Activated CD4-positive, alpha-beta memory T cell treated with anti-CD3 and anti-CD28 coated beads, Interleukin-2, amount 10 ng/mL, durations not matched to agents 7 days and 5 days (primary cell): ENCODE data around the gene QSOX2. TPM values are rescaled to one million over a fixed set of nuclear protein-coding genes. Genes with fewer than 3 reads are reported as not detected.
A peak's percentile ranks its signal among the peaks of the same experiment; 100 is the strongest.

ENCODE experiments used
- CTCF ChIA-PET: fragments of 350-600 bp; sonication (Branson Sonifier 250); formaldehyde crosslinking; loops from one replicate; lab custom pipeline; 2021; ENCODE audit warnings: antibody characterized with exemption, inconsistent platforms; lab: Charles Lee
- POLR2A ChIA-PET: fragments of 350-600 bp; sonication (Branson Sonifier 250); formaldehyde crosslinking; loops from one replicate; lab custom pipeline; 2021; ENCODE audit warnings: antibody characterized with exemption; lab: Charles Lee
- DNase-seq: peaks from one replicate; pipeline ENCODE4 v3.0.0-alpha.2; 2020
- H3K27ac Mint-ChIP-seq: one replicate; pipeline ENCODE4 v1.8.0; 2021; ENCODE audit warnings: mild to moderate bottlenecking, mixed read lengths
- H3K27me3 Mint-ChIP-seq: one replicate; pipeline ENCODE4 v1.8.0; 2021; ENCODE audit warnings: mixed read lengths
- H3K36me3 Mint-ChIP-seq: one replicate; pipeline ENCODE4 v1.8.0; 2021; ENCODE audit warnings: low read depth, mixed read lengths
- H3K4me1 Mint-ChIP-seq: one replicate; pipeline ENCODE4 v1.8.0; 2021; ENCODE audit warnings: mixed read lengths
- H3K4me3 Mint-ChIP-seq: one replicate; pipeline ENCODE4 v1.8.0; 2021; ENCODE audit warnings: mild to moderate bottlenecking, mixed read lengths
- H3K9me3 Mint-ChIP-seq: one replicate; pipeline ENCODE4 v1.8.0; 2021; ENCODE audit warnings: mixed read lengths
- total RNA-seq, 2 experiments: library from RNA; stranded (reverse); gene quantifications; one replicate each; pipeline ENCODE4 v1.2.3, GENCODE V29; 2021

Gene QSOX2, protein sequence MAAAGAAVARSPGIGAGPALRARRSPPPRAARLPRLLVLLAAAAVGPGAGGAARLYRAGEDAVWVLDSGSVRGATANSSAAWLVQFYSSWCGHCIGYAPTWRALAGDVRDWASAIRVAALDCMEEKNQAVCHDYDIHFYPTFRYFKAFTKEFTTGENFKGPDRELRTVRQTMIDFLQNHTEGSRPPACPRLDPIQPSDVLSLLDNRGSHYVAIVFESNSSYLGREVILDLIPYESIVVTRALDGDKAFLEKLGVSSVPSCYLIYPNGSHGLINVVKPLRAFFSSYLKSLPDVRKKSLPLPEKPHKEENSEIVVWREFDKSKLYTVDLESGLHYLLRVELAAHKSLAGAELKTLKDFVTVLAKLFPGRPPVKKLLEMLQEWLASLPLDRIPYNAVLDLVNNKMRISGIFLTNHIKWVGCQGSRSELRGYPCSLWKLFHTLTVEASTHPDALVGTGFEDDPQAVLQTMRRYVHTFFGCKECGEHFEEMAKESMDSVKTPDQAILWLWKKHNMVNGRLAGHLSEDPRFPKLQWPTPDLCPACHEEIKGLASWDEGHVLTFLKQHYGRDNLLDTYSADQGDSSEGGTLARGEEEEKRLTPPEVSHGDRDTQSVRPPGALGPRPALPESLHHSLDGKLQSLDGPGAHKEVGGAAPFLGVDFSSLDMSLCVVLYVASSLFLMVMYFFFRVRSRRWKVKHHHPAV
- total RNA-seq: 10 to 100 TPM; 12.4 to 13.4 TPM

GRCh38 chr9:136245219-136246150 lies at the start of gene QSOX2:
Gene QSOX2, minus strand, starts transcription at chr9:136245812. Its CDS starts 9 bp downstream, at chr9:136245803.
- Mint-ChIP-seq H3K27ac (peak within 1 kb of the TSS; percentile 84), H3K4me3 (peak within 1 kb of the TSS; percentile 91), H3K9me3 (no peaks in the 10 kb centered on the region), H3K36me3 (no peaks in the 10 kb centered on the region), H3K4me1 (peaks cover 31% of the 10 kb centered on the region), H3K27me3 (peaks cover 4% of the 10 kb centered on the region)
- peak; percentile 87 for DNase-seq
- CTCF ChIA-PET: no interaction called here
- POLR2A ChIA-PET: interaction anchor here (1.3 to 2.9 kb wide), 2 partner anchors 9 to 22 kb away, joined by 5 to 11 read pairs; no protein-coding TSS in a partner anchor

DNA sequence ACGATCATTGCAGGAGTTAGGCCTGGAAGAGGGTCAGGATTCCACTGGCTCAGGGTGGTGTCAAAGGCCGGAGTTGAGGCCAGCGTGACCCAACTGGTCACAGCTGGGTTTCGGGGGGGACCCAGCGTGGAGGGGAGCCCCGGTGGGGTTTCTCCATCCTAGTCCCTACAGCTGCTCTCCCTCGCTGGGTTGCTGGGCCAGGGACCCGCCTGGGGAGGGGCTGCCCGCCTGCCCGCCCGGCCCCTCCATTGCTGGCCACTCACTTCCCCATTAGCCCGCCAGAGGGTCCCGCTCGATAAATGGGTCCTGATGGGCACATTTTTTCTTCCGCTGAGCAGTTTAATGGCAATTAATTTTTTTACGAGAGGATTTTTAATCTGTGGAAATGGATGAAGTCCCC lies 49.4 kb upstream of the QSOX2 start:
- H3K36me3 Mint-ChIP-seq: no peaks in the 10 kb centered on the region
- no peak overlapping the region for H3K4me3 Mint-ChIP-seq
- no peak overlapping the region for H3K27ac Mint-ChIP-seq
- CTCF ChIA-PET: no interaction called here
- no peak for DNase-seq
- no peaks in the 10 kb centered on the region for H3K9me3 Mint-ChIP-seq
- H3K27me3 Mint-ChIP-seq: no peaks in the 10 kb centered on the region
- H3K4me1 Mint-ChIP-seq: no peaks in the 10 kb centered on the region
- POLR2A ChIA-PET: no interaction called here

DNA sequence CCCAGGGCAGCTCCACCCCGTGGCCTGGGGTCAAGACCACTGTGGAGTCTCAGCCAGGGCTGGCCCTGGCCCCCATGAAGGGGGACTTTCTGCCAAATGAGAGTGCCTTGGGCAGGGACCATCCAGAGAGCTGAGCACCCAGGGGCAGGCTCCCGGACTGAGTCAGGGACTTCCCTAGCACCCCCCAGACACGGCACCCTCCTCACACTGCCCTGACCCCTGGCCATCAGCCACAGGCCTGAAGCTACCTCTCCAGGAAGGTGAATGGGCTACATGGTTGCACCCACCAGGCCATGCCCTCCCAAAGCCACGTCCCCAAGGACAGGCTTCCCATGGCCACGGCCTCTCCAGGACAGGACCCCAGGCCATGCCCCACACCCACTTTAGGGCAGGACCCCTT lies 48.8 kb upstream of the QSOX2 start:
- Mint-ChIP-seq H3K4me1 (no peaks in the 10 kb centered on the region), H3K4me3 (no peak overlapping the region), H3K27ac (no peak overlapping the region), H3K36me3 (no peaks in the 10 kb centered on the region), H3K27me3 (no peaks in the 10 kb centered on the region), H3K9me3 (no peaks in the 10 kb centered on the region)
- no peak for DNase-seq
- POLR2A ChIA-PET: no interaction called here
- CTCF ChIA-PET: no interaction called here

- no peaks in the 10 kb centered on the region for H3K9me3 Mint-ChIP-seq
- no peak for DNase-seq
- no peaks in the 10 kb centered on the region for H3K27me3 Mint-ChIP-seq
These were observed 48.0 kb upstream of the QSOX2 start for GRCh38 chr9:136293476-136294077.

GRCh38 chr9:136292591-136293448 lies 47.2 kb upstream of the QSOX2 start:
- no peak for DNase-seq
- H3K27me3 Mint-ChIP-seq: no peaks in the 10 kb centered on the region
- ChIA-PET CTCF (no interaction called here), POLR2A (no interaction called here)
- H3K36me3 Mint-ChIP-seq: no peaks in the 10 kb centered on the region
- H3K27ac Mint-ChIP-seq: no peak overlapping the region
- no peaks in the 10 kb centered on the region for H3K9me3 Mint-ChIP-seq
- no peaks in the 10 kb centered on the region for H3K4me1 Mint-ChIP-seq
- H3K4me3 Mint-ChIP-seq: no peak overlapping the region

More at GRCh38 chr9:136293476-136294077, 48.0 kb upstream of the QSOX2 start:
- H3K4me1 Mint-ChIP-seq: no peaks in the 10 kb centered on the region
- H3K36me3 Mint-ChIP-seq: no peaks in the 10 kb centered on the region
- POLR2A ChIA-PET: no interaction called here
- H3K4me3 Mint-ChIP-seq: no peak overlapping the region
- no peak overlapping the region for H3K27ac Mint-ChIP-seq
- CTCF ChIA-PET: no interaction called here

GRCh38 chr9:136292026-136292538 lies 46.5 kb upstream of the QSOX2 start:
- Mint-ChIP-seq H3K36me3 (no peaks in the 10 kb centered on the region), H3K27ac (no peak overlapping the region), H3K4me3 (no peak overlapping the region), H3K27me3 (no peaks in the 10 kb centered on the region), H3K9me3 (no peaks in the 10 kb centered on the region), H3K4me1 (no peaks in the 10 kb centered on the region)
- ChIA-PET CTCF (no interaction called here), POLR2A (no interaction called here)
- DNase-seq: no peak

GRCh38 chr9:136291306-136292025 lies 45.9 kb upstream of the QSOX2 start:
- POLR2A ChIA-PET: no interaction called here
- H3K27ac Mint-ChIP-seq: no peak overlapping the region
- no peak for DNase-seq
- no peak overlapping the region for H3K4me3 Mint-ChIP-seq
- H3K9me3 Mint-ChIP-seq: no peaks in the 10 kb centered on the region
- CTCF ChIA-PET: no interaction called here
- no peaks in the 10 kb centered on the region for H3K4me1 Mint-ChIP-seq
- no peaks in the 10 kb centered on the region for H3K27me3 Mint-ChIP-seq
- no peaks in the 10 kb centered on the region for H3K36me3 Mint-ChIP-seq

DNA sequence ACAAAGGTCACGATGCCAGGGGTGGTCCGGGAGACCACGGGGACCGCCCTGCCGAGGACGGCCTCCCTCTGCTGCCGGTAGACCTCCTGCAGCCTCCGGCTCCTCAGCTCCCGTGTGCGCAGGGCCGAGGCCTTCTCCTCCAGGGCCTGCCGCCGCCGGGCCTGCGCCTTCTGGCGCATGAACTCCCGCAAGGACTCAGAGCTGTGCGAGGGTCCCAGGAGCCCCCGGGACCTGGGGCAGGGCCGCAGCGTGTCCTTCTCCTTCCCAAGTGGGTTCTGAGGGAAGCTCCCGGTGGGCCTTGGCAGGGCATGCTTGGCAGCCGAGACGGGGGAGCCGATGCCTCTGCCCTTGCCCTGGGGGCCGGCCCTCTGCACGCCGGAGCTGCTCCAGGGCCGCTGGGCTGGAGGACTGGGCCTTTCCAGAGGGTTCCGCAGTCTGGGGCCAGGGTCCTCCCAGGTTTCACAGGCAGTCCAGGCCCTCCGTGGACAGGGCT lies 44.9 kb upstream of the QSOX2 start:
- POLR2A ChIA-PET: no interaction called here
- no peak overlapping the region for H3K4me3 Mint-ChIP-seq
- no peak for DNase-seq
- H3K27me3 Mint-ChIP-seq: no peaks in the 10 kb centered on the region
- no peak overlapping the region for H3K27ac Mint-ChIP-seq
- no peaks in the 10 kb centered on the region for H3K4me1 Mint-ChIP-seq
- no peaks in the 10 kb centered on the region for H3K9me3 Mint-ChIP-seq
- H3K36me3 Mint-ChIP-seq: no peaks in the 10 kb centered on the region
- CTCF ChIA-PET: no interaction called here

- Mint-ChIP-seq H3K27ac (no peak overlapping the region), H3K9me3 (no peaks in the 10 kb centered on the region), H3K27me3 (no peaks in the 10 kb centered on the region), H3K36me3 (no peaks in the 10 kb centered on the region), H3K4me1 (no peaks in the 10 kb centered on the region), H3K4me3 (no peak overlapping the region)
- DNase-seq: no peak
- CTCF ChIA-PET: no interaction called here
- POLR2A ChIA-PET: no interaction called here
These were observed 44.3 kb upstream of the QSOX2 start for GRCh38 chr9:136289651-136290507.

- no peak for DNase-seq
- POLR2A ChIA-PET: no interaction called here
- Mint-ChIP-seq H3K36me3 (no peaks in the 10 kb centered on the region), H3K27me3 (peaks cover 1% of the 10 kb centered on the region), H3K4me1 (peaks cover 4% of the 10 kb centered on the region), H3K9me3 (no peaks in the 10 kb centered on the region), H3K27ac (no peak overlapping the region), H3K4me3 (no peak overlapping the region)
- CTCF ChIA-PET: no interaction called here
These were observed 42.5 kb upstream of the QSOX2 start for GRCh38 chr9:136287960-136288753.
